ENCODE results near the gene SLC9C2. TPM values are rescaled to one million over a fixed set of nuclear protein-coding genes. Genes with fewer than 3 reads are reported as not detected.
"Not testable (repeated sequence)": the region's sequence is repeated elsewhere in the genome, so short reads cannot be mapped to it uniquely, and the experiment has no call there.

The SLC9C2 gene
- total RNA-seq, 1 donor, result not detected

- DNase-seq (ENCODE audit: low read depth), result no peak
- no peak for TF ChIP-seq CTCF (IDR thresholded peaks at IDR 0.05; ENCODE audit: insufficient read depth, low read depth, low read length)
- peak overlapping the region; percentile 13 for H3K4me3 ChIP-seq (ENCODE audit: low read depth, low read length)
Measured at GRCh38 chr1:173474097-173474779, 128.6 kb downstream of the SLC9C2 start.

- no peak for TF ChIP-seq CTCF (IDR thresholded peaks at IDR 0.05; ENCODE audit: insufficient read depth, low read depth, low read length)
- peak; percentile 73 for DNase-seq (ENCODE audit: low read depth)
- peak overlapping the region; percentile 9 for H3K4me3 ChIP-seq (ENCODE audit: low read depth, low read length)
Measured at GRCh38 chr1:173473599-173474011, 129.3 kb downstream of the SLC9C2 start.

DNA sequence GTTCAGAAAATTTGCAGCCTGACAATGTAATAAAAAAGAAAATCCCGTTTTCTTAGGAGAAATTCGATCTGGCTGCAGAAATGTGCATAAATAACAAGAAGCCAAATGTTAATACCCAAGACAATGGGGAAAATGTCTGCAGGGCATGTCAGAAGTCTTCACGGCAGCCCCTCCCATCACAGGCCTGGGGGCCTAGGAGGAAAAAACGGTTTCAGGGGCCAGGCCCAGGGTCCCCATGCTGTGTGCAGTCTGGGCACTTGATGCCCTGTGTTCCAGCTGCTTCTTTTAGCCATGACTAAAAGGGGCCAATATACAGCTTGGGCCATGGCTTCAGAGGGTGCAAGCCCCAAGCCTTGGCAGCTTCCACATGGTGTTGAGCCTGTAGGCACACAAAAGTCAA, 132.3 kb downstream of the SLC9C2 start:
- H3K4me3 ChIP-seq (ENCODE audit: low read depth, low read length), result no peak overlapping the region
- DNase-seq (ENCODE audit: low read depth), result no peak
- no peak for TF ChIP-seq CTCF (IDR thresholded peaks at IDR 0.05; ENCODE audit: insufficient read depth, low read depth, low read length)

GRCh38 chr1:173469656-173470055, 133.2 kb downstream of the SLC9C2 start:
- DNase-seq (ENCODE audit: low read depth), result no peak
- no peak for TF ChIP-seq CTCF (IDR thresholded peaks at IDR 0.05; ENCODE audit: insufficient read depth, low read depth, low read length)

GRCh38 chr1:173467426-173467825, 135.4 kb downstream of the SLC9C2 start:
- no peak overlapping the region for H3K4me3 ChIP-seq (ENCODE audit: low read depth, low read length)
- no peak for TF ChIP-seq CTCF (IDR thresholded peaks at IDR 0.05; ENCODE audit: insufficient read depth, low read depth, low read length)
- DNase-seq (ENCODE audit: low read depth), result no peak

More at GRCh38 chr1:173469656-173470055, 133.2 kb downstream of the SLC9C2 start:
- H3K4me3 ChIP-seq (ENCODE audit: low read depth, low read length), result no peak overlapping the region

- not testable (repeated sequence) for DNase-seq (ENCODE audit: low read depth); H3K4me3 ChIP-seq (ENCODE audit: low read depth, low read length)
Measured at GRCh38 chr1:173464185-173464584, 138.7 kb downstream of the SLC9C2 start.

DNA sequence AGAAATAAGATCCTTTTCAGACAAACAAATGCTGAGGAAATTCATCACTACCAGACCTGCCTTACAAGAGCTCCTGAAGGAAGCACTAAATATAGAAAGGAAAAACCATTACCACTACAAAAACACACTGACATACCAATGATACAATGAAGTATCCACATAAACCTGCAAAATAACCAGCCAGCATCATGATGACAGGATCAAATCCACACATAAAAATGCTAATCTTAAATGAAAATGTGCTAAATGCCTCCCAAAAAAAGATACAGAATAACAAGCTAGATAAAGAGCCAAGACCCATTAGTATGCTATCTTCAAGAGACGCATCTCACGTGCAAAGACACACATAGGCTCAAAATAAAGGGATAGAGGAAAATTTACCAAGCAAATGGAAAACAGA, 140.2 kb downstream of the SLC9C2 start:
- not testable (repeated sequence) for H3K4me3 ChIP-seq (ENCODE audit: low read depth, low read length); DNase-seq (ENCODE audit: low read depth)

DNA sequence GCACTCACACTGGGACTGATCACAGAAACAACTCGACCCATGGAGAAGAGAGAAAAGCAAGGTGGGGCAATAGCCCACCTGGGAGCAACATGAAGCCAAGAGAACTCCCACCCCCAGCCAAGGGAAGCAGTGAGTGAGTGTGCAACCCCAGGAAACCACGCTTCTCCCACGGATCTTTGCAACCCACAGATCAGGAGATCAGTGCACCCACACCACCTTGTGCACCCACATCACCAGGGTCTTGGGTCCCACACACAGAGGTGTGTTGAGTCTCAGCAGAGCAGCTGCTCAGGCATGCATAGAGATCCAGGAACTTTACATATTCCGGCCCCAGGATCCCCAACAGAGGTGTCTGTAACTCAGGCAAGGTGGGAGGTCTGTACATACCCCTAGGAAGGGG, 143.0 kb downstream of the SLC9C2 start:
- no peak for TF ChIP-seq CTCF (IDR thresholded peaks at IDR 0.05; ENCODE audit: insufficient read depth, low read depth, low read length)
- no peak overlapping the region for H3K4me3 ChIP-seq (ENCODE audit: low read depth, low read length)
- DNase-seq (ENCODE audit: low read depth), result no peak
